ENCODE measurements around the gene OR8D2.
"Not testable (repeated sequence)": the region's sequence is repeated elsewhere in the genome, so short reads cannot be mapped to it uniquely, and the experiment has no call there.

The OR8D2 gene

GRCh38 chr11:124294687-124295086, 25.3 kb downstream of the OR8D2 start:
- DNase-seq (ENCODE audit: low read depth in 2 of 2, low spot score in 1 of 2), result no peak

- no peak for DNase-seq (ENCODE audit: low read depth in 2 of 2, low spot score in 1 of 2)
These were observed 34.2 kb downstream of the OR8D2 start for GRCh38 chr11:124285610-124286344.

- DNase-seq (ENCODE audit: low read depth in 2 of 2, low spot score in 1 of 2), result no peak
These were observed 41.7 kb downstream of the OR8D2 start for GRCh38 chr11:124278261-124278660.

GRCh38 chr11:124277804-124278203, 42.2 kb downstream of the OR8D2 start:
- no peak for DNase-seq (ENCODE audit: low read depth in 2 of 2, low spot score in 1 of 2)

GRCh38 chr11:124277207-124277606, 42.8 kb downstream of the OR8D2 start:
- DNase-seq (ENCODE audit: low read depth in 2 of 2, low spot score in 1 of 2), result no peak

GRCh38 chr11:124276081-124276480, 43.9 kb downstream of the OR8D2 start:
- no peak for DNase-seq (ENCODE audit: low read depth in 2 of 2, low spot score in 1 of 2)

GRCh38 chr11:124274000-124274399, 46.0 kb downstream of the OR8D2 start:
- DNase-seq (ENCODE audit: low read depth in 2 of 2, low spot score in 1 of 2), result no peak

- DNase-seq (ENCODE audit: low read depth in 2 of 2, low spot score in 1 of 2), result not testable (repeated sequence)
These were observed 49.1 kb downstream of the OR8D2 start for GRCh38 chr11:124270886-124271285.
